Activated T-cell treated with anti-CD3 and anti-CD28 coated beads for 48 hours (primary cell): ENCODE measurements around the gene HMHB1.

Experiments
- DNase-seq: peaks from one replicate; pipeline ENCODE4 v3.0.0-alpha.2; 2020; ENCODE audit warnings: low read depth

Gene HMHB1

DNA sequence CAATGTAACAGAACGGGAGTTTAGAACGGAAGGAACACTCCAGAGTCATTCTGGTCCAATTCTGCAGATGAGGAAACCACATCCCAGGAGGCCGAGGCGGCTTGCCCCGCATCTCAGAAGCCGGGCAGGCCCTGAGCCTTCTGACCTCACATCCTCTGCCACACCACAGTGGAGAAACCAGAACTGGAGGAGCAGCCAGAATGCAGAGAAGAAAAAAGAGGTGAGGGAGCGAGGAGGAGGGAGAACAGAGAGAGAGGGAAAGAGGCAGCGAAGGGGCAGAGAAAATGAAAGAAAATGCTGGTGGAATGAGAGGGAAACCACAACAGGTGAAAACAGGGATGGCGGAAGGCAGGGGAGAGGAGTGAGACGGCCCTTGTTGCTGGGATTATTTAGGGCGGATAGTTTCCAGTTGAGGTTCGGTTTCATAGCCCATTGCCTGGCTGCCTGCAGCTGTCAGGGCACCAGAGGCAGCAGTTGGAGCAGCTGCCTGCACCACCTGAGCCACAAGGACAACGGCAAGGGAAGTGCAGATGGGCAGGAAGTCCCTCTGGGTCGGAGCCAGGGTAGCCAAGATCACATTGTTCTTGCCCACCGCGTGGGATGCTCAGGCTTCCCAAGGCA lies at the start of gene HMHB1:
Gene HMHB1 (plus strand): TSS at position 77 of the 621 bp plus-strand sequence.
- no peak for DNase-seq

GRCh38 chr5:143762636-143763220 lies 49.2 kb upstream of the HMHB1 start:
- DNase-seq, result no peak

DNA sequence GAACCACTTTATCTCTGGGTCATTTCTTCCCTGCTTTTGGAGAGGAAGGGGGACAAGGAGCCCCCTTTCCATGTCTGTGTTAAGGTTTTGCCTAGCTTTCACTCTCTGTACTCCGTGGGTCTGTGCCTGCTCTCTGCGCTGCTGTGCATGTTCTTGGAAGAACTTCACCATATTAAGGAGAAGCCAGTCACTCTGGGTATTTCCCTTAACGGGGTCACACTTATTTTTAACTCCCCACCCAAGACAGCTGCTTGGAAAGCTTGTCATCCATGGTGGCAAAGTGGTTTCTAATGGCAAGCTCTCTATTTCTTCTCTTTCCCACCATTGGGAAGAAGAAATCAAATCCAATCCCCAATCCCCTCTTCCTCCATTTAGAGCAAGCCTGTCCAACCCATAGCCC lies 44.8 kb upstream of the HMHB1 start:
- DNase-seq, result no peak

DNA sequence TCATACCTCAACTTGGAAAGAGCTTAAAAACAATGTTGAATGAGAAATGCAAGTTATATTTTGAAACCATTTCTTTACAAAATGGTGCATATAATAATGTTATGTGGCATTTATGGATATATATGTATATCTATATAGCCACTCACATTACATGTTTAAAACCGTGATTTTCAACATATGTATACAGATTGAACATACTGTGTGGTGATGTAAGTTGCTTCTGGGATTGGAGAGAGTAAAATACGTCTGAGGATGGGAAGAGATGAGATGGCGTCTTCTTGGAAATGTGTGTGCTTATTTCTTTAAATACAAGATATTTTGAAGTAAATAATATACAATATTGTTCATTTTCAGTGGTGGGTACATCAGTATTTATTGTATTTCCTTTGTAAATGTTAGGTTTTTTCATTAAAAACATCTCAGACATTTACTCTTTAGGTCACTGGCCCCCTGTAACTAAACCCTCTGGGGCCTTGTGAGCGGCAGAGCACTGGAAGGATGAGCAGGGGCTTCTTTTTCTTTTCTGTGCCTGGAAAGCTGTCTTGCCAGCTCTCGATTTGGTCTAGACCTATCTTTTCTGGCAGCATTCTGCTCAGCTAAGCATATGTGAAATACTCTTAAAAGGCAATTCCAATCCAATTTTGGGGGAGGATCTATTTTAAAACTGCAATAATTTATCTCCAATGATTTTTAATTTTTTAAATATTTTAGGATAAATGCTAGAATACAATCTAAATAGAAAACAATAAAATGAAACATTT lies 42.8 kb upstream of the HMHB1 start:
- DNase-seq, result no peak

- no peak for DNase-seq
Measured at GRCh38 chr5:143770450-143770849, 41.5 kb upstream of the HMHB1 start.

GRCh38 chr5:143771189-143771588 lies 40.8 kb upstream of the HMHB1 start:
- DNase-seq, result no peak

DNA sequence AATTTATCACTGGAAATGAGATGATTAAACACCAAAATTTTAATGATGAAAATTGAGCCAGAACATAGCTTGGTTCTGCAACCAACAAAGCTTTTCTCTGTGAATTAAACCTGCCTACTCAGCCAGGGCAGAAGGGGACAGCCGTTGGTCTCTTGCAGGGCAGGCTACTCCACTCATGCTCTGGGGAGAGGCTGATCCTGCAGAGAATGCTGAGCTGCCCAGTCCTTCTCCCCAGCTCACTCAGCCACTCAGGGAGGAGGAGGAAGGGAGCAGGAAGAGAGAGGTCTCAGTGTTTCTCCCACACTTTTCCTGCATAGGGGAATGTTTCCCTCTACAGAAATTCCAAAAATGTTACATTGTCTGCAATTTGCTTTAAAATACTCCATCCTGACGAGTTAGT lies 40.4 kb upstream of the HMHB1 start:
- DNase-seq, result no peak

DNA sequence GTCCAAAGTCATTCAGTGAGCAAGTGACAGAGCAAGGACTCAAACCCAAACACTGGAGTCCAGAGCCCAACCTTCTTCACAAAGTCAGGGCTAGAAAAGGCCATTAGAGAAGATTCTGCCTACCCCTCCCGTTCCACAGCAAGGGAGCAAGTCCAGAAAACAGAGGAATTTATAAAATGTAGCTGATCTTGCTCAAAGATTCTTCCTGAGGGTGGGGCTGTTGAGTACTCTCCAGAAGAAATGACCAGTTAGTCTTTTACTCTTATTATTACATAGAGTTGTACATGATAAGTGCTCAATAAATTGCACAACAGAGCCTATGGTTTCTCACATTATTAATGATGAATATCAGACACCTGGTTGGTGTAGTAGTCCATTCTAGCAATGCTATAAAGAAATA lies 39.3 kb upstream of the HMHB1 start:
- DNase-seq, result no peak

DNA sequence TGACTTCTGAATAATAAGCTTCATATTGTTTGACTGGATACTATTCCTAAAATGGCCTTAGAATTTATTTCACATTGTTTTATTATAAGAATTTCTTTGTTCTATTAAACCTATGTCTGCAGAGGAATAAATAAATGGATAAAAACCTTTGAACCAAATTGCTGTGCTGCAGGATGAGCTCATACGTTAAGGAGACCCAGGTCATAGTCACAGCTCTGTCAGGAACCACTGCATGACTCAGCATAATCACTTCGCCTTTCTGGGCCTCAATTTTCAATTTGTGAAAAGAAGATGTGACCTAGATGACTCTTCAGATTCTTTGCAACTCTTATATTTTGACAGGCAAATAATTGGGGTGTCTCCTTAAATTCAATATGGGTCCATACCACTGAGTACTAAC lies 36.7 kb upstream of the HMHB1 start:
- no peak for DNase-seq

GRCh38 chr5:143776951-143777350 lies 35.0 kb upstream of the HMHB1 start:
- no peak for DNase-seq

- DNase-seq, result no peak
Measured at GRCh38 chr5:143779506-143779905, 32.5 kb upstream of the HMHB1 start.

DNA sequence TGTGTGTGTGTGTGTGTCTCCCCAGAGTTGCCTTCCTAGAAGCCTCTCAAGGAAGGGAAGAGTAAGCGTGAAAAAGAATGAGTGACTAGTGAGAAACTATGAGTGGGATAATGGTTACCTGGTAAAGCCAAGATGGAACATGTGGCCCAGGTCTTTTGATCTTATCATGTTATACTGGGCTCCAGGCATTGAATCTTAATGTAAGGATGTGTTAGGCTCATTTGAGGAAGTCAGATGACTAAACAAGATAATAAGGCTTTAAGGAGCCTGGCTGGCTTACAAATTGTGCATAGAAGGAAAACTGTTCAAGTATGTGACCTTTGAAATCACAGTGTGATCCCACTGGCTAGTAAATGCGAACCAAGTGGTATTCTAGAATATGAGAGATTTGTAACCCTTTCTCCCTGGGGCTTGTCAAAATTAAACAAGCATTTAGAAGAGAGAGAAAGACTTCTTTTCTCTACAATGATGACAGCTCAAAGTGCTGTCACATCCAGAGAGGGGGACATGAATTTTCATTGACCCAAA lies 29.9 kb upstream of the HMHB1 start:
- no peak for DNase-seq

- DNase-seq, result no peak
Measured at GRCh38 chr5:143782588-143783386, 29.2 kb upstream of the HMHB1 start.

DNA sequence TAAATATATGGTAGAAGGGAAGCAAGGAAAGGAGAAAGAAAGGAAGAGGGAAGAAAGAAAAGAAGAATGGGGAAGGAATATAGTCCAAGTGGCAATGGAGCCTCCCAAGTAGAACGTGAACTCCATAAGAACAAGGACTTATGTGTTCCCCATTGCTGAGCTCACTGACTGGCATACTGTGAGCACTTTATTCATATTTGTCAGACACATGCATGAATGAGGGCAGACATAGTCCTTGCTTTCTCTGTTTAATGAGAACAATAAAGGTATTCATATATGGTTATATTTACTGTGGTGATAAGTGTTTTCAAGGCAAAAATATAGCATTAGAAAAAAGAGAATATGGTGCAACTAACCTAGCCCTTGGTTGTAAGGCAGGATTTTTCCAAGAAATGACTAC lies 23.6 kb upstream of the HMHB1 start:
- no peak for DNase-seq

GRCh38 chr5:143790457-143791112 lies 21.4 kb upstream of the HMHB1 start:
- no peak for DNase-seq

- no peak for DNase-seq
Measured at GRCh38 chr5:143791848-143792731, 19.9 kb upstream of the HMHB1 start.

GRCh38 chr5:143793249-143793648 lies 18.7 kb upstream of the HMHB1 start:
- DNase-seq, result no peak

- no peak for DNase-seq
Measured at GRCh38 chr5:143796125-143796524, 15.8 kb upstream of the HMHB1 start.

DNA sequence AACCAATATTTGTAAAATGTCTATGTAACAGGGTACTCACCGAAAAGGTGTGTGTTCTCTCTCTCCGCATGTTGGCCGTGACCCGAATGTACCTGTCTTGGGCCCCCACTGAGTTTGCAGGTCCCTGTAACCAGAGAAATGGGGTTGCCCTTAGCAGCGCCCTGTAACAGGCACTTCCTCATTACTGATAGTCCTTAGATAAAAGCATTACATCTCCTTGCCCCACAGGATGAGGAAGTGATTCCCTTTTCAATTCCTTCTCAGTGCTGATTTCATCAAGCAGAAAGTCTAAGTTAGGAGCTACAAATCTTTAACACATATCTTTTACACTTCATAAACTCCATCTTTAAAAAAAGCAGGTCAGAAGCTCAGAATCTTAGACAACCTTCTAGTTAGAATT lies 15.2 kb upstream of the HMHB1 start:
- DNase-seq, result no peak

DNA sequence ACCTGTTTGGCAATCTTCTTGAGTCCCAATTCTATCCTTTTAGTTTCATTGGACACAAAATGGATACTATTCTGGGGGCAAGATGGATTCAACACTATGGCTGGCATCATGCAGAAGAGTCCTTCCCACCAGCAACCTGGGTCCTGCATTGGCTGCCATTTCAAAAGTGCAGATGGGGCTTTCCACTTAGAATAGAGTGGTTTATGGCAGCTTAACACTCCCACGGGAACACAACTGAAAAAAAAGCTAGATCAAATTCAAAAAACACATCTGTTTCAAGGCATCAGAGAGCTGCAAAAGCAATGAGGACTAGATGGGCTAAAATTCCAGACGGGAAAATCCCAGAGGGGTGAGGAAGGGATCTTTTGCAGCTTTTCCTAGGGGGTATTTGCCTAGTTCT lies 11.2 kb upstream of the HMHB1 start:
- no peak for DNase-seq
